Body of pancreas (tissue), 4 donors: ENCODE measurements around the gene MYOG. TPM values are rescaled to one million over a fixed set of nuclear protein-coding genes. Genes with fewer than 3 reads are reported as not detected.

Experiments used
- ATAC-seq: fragments of 150-250 bp; one replicate; pipeline ENCODE4 v1.9.1; 2016
- DNase-seq, 4 donors: peaks; one replicate each; pipeline ENCODE4 v3.0.0-alpha.2; 2019
- H3K27ac ChIP-seq, 4 donors: fragments of 200-600 bp; sonication (generic); 1 replicate in 3 of 4; 2 replicates in 1 of 4; pipeline versions ENCODE4 v1.5.1 to v1.6.1; 2016 to 2019; ENCODE audit warnings: mild to moderate bottlenecking in 1 of 4, mixed read lengths in 1 of 4, moderate library complexity in 1 of 4
- H3K27me3 ChIP-seq, 2 donors: fragments of 200-600 bp; sonication (generic); one replicate each; pipeline ENCODE4 v1.6.0; 2016; ENCODE audit warnings: mild to moderate bottlenecking in 1 of 2
- H3K36me3 ChIP-seq, 2 donors: fragments of 200-600 bp; sonication (generic); replicated peaks in 1 of 2; 2 replicates each; pipeline ENCODE4 v1.5.1; 2016; ENCODE audit warnings: low read depth in 2 of 2; ENCODE audit not compliant: insufficient read depth in 1 of 2
- H3K4me1 ChIP-seq: fragments of 200-600 bp; sonication (generic); one replicate; pipeline ENCODE4 v1.6.0; 2016
- H3K4me3 ChIP-seq, 2 donors: fragments of 200-600 bp; sonication (generic); 1 replicate in 1 of 2; 2 replicates in 1 of 2; pipeline ENCODE4 v1.5.1; 2016 to 2019
- H3K9me3 ChIP-seq, 3 donors: fragments of 200-600 bp; sonication (generic); 1 replicate in 2 of 3; 2 replicates in 1 of 3; pipeline ENCODE4 v1.5.1; 2016
- CTCF ChIP-seq, 7 experiments: fragments of 450-650 bp in 4 of 7; fragments of 200-600 bp in 3 of 7; sonication (generic) in 3 of 7; IDR thresholded peaks; one replicate each; pipeline ENCODE4 v1.5.1; 2016 to 2019; ENCODE audit warnings: antibody characterized with exemption in 7 of 7
- POLR2A ChIP-seq, 3 donors: fragments of 450-650 bp; IDR thresholded peaks; one replicate each; pipeline ENCODE4 v1.6.1; 2016; ENCODE audit warnings: antibody characterized with exemption in 3 of 3, mild to moderate bottlenecking in 2 of 3
- WGBS, 2 donors: methylation state at CpG; one replicate each; pipeline ENCODE4 v1.1.5; 2017; 5-methylcytosine and 5-hydroxymethylcytosine counted together
- intact Hi-C: fragments of 100-400 bp; cut with DNase I; formaldehyde crosslinking; loops from one replicate; pipeline ENCODE4 v1.15.1; 2023
- total RNA-seq, 2 donors: library from RNA; depleted of rRNA; stranded (reverse); fragments of >200 nt; gene quantifications; one replicate each; pipeline ENCODE4 v1.1.0, GENCODE V29; 2016

The MYOG gene
- total RNA-seq, 2 donors from 2014 or later, result not detected

- DNase-seq, result no peak
- 50 to 54% methylated on average over 6 to 7 of the region's 7 CpGs for WGBS, 2 donors
- no peak for TF ChIP-seq POLR2A (IDR thresholded peaks at IDR 0.05)
- no peak for TF ChIP-seq CTCF (IDR thresholded peaks at IDR 0.05)
- Histone ChIP-seq H3K36me3 (no peaks in the 10 kb centered on the region), H3K4me3 (no peak overlapping the region), H3K4me1 (no peaks in the 10 kb centered on the region), H3K27me3 (no peaks in the 10 kb centered on the region), H3K27ac (no peak overlapping the region), H3K9me3 (no peaks in the 10 kb centered on the region)
- ATAC-seq, result no peak
- intact Hi-C loops, result no loop called here
Measured at GRCh38 chr1:203089001-203089650, 3.3 kb upstream of the MYOG start.

- Histone ChIP-seq H3K4me1 (no peaks in the 10 kb centered on the region), H3K27me3 (no peaks in the 10 kb centered on the region), H3K27ac (no peak overlapping the region), H3K36me3 (no peaks in the 10 kb centered on the region), H3K9me3 (no peaks in the 10 kb centered on the region), H3K4me3 (no peak overlapping the region)
- 62 to 84% methylated on average over 3 of the region's 3 CpGs for whole genome bisulfite sequencing, 2 donors
- ATAC-seq, result no peak
- intact Hi-C loops, result no loop called here
- DNase-seq, result no peak
- TF ChIP-seq POLR2A (IDR thresholded peaks at IDR 0.05), result no peak
- no peak for TF ChIP-seq CTCF (IDR thresholded peaks at IDR 0.05)
Measured at GRCh38 chr1:203088441-203088840, 2.6 kb upstream of the MYOG start.

GRCh38 chr1:203086992-203087763, 1.4 kb upstream of the MYOG start:
- intact Hi-C loops, result no loop called here
- H3K9me3 ChIP-seq, result no peaks in the 10 kb centered on the region
- H3K36me3 ChIP-seq, result no peaks in the 10 kb centered on the region
- TF ChIP-seq POLR2A (IDR thresholded peaks at IDR 0.05), result no peak
- TF ChIP-seq CTCF (IDR thresholded peaks at IDR 0.05), result no peak
- no peak overlapping the region for H3K4me3 ChIP-seq
- H3K27ac ChIP-seq, result no peak overlapping the region
- no peak for ATAC-seq
- no peaks in the 10 kb centered on the region for H3K27me3 ChIP-seq
- WGBS, 2 donors, result 68 to 73% methylated on average over 11 of the region's 11 CpGs
- no peaks in the 10 kb centered on the region for H3K4me1 ChIP-seq
- no peak for DNase-seq

GRCh38 chr1:203084588-203085527, 954 bp downstream of the MYOG start:
- no peaks in the 10 kb centered on the region for H3K36me3 ChIP-seq
- intact Hi-C loops, result no loop called here
- TF ChIP-seq CTCF (IDR thresholded peaks at IDR 0.05) (peak in 5 of 7 experiments; percentile 1 to 23 (median 20)), POLR2A (IDR thresholded peaks at IDR 0.05) (no peak)
- no peak for ATAC-seq
- WGBS, 2 donors, result 73 to 75% methylated on average over 9 to 10 of the region's 14 CpGs
- no peaks in the 10 kb centered on the region for H3K27me3 ChIP-seq
- H3K4me3 ChIP-seq, result no peak overlapping the region
- peak in 1 of 4 donors; percentile 22 for DNase-seq
- no peak overlapping the region for H3K27ac ChIP-seq
- no peaks in the 10 kb centered on the region for H3K4me1 ChIP-seq
- H3K9me3 ChIP-seq, result no peaks in the 10 kb centered on the region
